Occipital lobe (tissue), 2 donors: ENCODE measurements around the gene SYNDIG1. TPM values are rescaled to one million over a fixed set of nuclear protein-coding genes. Genes with fewer than 3 reads are reported as not detected.

ENCODE experiments used
- DNase-seq: peaks from one replicate; lab custom pipeline; 2025; lab: John Stamatoyannopoulos, UW
- total RNA-seq: library from RNA; depleted of rRNA; stranded (reverse); fragments of >200 nt; gene quantifications from one replicate; pipeline ENCODE4 v1.2.3, GENCODE V29; 2014

Gene SYNDIG1
- total RNA-seq, 1 donor from 2014 or later = 32.6 TPM

GRCh38 chr20:24630486-24631172 lies 161.2 kb downstream of the SYNDIG1 start:
- no peak for DNase-seq

DNA sequence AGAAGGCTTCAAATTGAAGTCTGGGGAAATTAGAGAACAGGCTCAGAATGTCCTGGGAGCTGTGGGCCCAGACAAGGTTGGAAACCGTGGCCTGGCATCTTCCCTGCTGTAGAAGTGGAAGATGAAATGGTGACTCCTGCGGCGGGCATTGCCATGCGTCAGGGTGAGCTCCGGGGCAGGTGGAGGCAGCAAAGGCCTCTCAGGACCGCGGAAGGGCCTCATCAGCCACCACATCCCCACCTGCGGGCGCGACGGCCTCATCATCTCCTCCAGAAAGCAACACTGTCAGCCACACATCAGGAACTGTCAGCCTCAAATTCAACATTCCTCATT lies 161.7 kb downstream of the SYNDIG1 start:
- no peak for DNase-seq

- no peak for DNase-seq
Observed at GRCh38 chr20:24632581-24632980, 163.2 kb downstream of the SYNDIG1 start.

DNA sequence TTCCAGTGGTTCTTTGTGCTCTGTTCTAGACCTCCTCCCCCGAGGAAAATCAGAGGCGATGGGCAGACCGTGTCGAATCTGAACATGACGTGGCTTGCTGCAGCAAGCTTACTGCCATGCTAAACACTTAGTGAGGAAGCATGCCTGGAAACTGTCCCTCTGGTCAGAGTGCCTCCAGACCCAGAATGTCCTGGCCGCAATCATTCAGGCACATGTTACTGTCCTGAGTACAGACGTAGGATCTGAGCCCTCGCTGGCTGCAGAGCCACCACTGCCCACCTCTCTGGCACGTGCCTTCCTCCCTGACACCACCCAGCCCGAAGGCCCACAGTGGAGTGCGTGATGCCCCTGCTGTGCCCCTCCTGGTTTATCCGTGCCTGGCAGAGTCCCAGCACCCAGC lies 163.6 kb downstream of the SYNDIG1 start:
- no peak for DNase-seq

- no peak for DNase-seq
Observed at GRCh38 chr20:24633521-24633920, 164.1 kb downstream of the SYNDIG1 start.

GRCh38 chr20:24634855-24635254 lies 165.4 kb downstream of the SYNDIG1 start:
- DNase-seq = peak; percentile 85

DNA sequence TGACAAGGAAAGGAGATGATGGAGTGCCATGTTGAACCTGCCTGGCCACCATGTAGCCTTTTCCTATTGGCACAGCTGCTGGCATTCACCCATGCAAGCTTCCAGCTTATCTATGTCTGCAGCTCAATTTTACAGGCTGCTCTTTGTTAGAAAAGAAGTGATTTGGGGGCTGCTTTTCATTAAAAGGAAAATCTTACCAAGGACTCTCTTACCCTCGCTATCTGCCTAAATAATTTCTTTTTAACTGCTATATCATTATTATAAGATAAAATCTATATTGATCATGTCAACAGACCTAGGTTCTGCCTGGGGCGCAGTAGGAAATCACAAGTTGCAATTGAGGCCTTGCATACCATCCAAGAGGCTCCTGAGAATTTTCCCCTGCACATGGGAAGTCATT lies 167.2 kb downstream of the SYNDIG1 start:
- no peak for DNase-seq

GRCh38 chr20:24637087-24637486 lies 167.7 kb downstream of the SYNDIG1 start:
- no peak for DNase-seq

GRCh38 chr20:24637941-24638340 lies 168.5 kb downstream of the SYNDIG1 start:
- no peak for DNase-seq

GRCh38 chr20:24638591-24639548 lies 169.4 kb downstream of the SYNDIG1 start:
- DNase-seq = no peak

DNA sequence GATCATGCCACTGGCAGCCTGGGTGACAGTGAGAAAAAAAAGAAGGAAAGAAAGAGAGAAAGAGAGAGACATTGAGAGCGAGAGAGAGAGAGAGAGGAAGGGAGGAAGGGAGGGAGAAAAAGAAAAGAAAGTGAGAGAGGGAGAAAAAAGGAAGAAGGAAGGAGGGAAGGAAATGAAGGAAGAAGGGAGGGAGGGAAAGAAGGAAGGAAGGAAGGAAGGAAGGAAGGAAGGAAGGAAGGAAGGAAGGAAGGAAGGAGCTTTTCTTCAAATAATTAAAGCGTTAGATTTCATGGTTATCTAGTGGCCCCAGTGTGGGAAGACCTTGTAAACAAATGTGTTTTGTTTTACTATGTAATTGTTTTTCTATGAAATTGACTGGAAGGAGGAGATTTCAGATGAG lies 170.8 kb downstream of the SYNDIG1 start:
- no peak for DNase-seq

DNA sequence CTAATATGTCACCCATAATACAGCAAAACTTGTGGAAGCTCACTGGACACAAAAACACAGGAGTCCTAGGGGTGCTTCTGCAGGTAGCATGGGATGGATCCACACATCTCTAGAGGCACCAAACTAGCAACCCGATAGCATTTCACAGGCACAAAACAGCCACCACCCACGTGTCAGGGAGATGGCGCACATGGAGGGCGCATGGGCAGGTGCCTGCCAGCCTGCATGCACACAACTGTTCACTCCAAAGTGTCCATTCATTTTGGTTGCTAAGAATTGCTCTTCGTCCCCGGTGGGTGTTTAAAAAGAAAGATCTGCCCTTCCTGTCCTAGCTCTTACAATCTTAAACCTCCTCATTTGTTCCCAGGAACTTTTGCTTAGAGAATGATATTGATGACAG lies 171.3 kb downstream of the SYNDIG1 start:
- no peak for DNase-seq

DNA sequence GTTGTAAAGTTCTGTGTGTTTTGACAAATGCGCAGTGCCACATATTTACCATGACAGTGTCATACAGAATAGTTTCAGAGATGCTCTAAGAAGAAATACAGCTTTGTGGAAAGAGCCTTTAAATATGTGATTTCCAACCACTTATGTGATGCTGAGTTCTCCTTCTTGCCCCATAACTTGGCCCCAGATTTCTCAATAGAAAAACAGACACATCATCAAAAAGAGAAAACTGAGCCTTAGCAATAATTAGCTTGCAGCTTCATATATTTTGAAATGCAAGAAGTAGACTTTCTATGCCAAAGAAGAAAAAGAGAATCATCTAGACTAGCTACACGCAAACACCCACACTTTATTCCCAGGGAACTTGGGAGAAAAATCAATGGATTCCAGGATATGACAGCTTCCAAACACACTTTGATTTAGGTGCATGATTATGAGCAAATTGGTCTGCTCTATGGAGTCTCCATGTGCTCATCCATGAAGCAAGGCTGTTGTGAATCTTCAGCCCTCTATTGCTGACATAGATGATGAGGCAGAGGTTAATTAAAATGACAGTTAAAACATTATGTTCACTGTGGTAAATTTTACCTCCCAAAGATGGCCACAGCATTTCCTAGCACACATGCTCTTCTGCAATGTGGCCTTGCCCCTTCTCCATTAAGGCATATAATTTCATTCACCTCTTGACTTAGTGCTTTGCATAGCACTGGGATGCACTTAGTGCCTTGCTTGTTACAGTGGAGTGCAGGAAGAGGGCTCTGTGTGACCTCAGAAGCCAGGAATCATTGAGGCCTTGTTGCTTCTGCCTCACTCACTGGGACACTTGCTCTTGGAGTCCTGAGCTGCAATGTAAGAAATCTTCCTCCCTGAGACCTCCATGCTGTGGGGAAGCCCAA lies 174.6 kb downstream of the SYNDIG1 start:
- DNase-seq = no peak

DNA sequence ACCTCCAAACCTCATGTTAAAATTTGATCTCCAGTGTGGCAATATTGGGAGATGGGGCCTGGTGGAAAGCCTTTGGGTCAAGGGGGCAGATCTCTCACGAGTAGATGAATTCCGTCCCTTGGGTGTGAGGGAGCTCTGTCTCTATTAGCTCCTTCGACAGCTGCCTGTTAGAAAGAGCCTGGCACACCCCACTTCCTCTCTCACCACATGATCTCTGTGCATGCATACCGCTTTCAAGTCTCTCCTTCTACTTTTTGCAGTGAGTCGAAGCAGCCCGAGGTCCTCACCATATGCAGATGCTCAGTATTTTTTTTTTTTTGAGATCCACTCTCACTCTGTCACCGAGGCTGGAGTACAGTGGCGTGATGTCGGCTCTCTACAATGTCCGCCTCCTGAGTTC lies 176.9 kb downstream of the SYNDIG1 start:
- no peak for DNase-seq

- DNase-seq = no peak
Observed at GRCh38 chr20:24647713-24648112, 178.3 kb downstream of the SYNDIG1 start.

DNA sequence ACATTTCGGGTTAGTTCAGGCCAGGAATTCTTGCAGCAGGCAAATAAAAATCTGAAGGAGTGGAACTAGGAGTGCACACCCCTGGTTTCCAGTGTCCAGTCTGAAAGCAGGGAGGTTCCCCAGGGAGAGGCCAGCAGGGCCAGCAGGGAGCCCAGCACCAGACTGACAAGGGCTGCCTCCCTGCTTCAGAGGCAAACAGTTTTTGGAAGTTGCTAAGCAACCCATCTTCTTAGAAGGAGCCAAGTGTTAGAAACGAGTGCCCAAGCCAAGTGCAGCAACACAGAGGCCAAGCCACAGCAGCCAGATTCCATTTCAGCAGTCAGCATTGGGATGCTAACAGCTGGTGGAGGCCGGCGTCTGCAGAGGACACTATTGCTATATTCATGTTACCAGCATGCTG lies 179.1 kb downstream of the SYNDIG1 start:
- DNase-seq = no peak

GRCh38 chr20:24648919-24649318 lies 179.5 kb downstream of the SYNDIG1 start:
- DNase-seq = no peak

DNA sequence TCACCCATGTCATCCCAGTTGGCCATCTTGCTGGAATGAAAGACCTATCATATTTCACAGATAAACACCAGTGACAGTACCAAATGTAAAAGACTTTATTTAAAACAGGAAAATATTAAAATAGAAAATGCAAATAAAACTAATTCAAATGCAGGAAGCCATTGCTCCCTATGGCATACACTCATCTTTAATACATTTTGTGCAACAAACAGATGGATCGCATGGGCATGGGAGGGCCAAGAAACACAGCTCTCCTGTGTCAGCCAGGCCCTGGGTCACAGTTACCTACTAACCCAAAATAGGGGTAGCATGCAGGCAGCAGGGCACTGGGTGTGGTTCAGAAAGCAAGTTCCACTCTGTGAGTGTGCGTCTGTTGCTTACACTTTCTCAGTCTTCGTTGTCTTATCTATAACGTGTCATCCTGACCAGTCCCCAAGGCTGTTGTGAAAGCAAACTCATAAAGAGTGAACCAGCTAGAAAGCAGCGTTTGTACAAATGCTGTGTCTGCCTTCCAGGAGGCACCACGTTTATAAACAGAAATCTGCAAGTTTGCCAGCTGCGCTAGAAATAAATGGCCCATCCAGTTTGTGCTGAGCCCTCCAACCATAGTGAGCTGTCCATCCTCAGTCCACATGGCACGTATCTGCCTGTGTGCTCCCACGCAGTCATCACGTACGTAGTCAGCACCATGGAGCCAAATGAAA lies 180.5 kb downstream of the SYNDIG1 start:
- peak; percentile 44 for DNase-seq

DNA sequence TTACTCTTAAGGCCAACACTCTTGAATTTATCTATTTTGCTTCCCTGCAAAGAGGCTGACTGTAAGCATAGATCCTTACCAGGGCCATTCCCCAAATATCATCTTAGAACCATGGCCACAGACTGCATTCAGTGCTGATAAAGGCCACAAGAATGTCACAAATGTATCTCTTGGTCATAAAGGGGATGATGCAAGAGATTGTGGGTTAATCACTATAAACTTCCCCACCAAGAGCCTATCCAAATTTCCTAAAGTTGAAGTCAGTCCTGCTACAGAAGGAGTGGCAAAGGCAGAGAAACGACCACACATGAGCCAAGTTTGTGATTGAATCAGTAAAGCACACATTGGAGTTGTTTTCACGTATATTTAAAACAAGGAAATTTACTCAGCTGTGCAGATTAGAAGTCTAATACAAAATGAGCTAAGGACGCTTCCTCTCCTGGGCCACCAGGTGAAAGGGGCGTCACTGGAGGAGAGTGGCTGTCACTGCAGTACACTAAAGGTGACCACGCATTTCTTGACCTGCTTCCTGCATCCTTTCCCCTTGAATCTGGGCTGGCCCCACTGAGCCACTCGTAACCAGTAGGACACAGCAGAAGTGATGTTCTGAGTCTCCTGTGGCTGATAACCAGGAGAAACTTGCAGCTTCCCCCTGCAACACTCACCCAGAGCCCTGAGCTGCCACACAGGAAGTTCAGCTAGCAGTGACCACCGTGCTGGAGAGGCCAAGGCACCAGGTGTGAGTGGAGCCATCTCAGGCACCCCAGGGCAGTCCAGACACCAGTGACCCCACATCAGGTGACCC lies 181.9 kb downstream of the SYNDIG1 start:
- DNase-seq = no peak

GRCh38 chr20:24651976-24652345 lies 182.5 kb downstream of the SYNDIG1 start:
- no peak for DNase-seq
